ENCODE data around the gene ENTR1. TPM values are rescaled to one million over a fixed set of nuclear protein-coding genes. Genes with fewer than 3 reads are reported as not detected.
A peak's percentile ranks its signal among the peaks of the same experiment; 100 is the strongest.

ENTR1 gene
- total and polyA plus RNA-seq, 2 of the 13 experiments (the other 11 are each of a cell fraction or from before 2014, with no cell fraction given), result 70.1 to 76.4 TPM

- TF ChIP-seq MLXIP (CRISPR knock-in tag; IDR thresholded peaks at IDR 0.05; ENCODE audit: borderline replicate concordance) (no peak), HDAC6 (IDR thresholded peaks at IDR 0.05; ENCODE audit: low read depth, low read length) (no peak), SRSF4 (IDR thresholded peaks at IDR 0.05; ENCODE audit: low read depth, low read length, poor library complexity, severe bottlenecking) (no peak), HBP1 (CRISPR knock-in tag; IDR thresholded peaks at IDR 0.05; ENCODE audit: low read depth) (no peak), PHF8 (CRISPR knock-in tag; IDR thresholded peaks at IDR 0.05) (peak; percentile 32; the same call in 1 of the 2 replicates), MEF2D (CRISPR knock-in tag; IDR thresholded peaks at IDR 0.05) (0 out of 2 replicates have a peak, but pooled peaks have one; percentile 16), GRHL1 (CRISPR knock-in tag; conservative IDR thresholded peaks at IDR 0.05) (no peak), ELF3 (CRISPR knock-in tag; IDR thresholded peaks at IDR 0.05) (no peak), ZNF644 (CRISPR knock-in tag; IDR thresholded peaks at IDR 0.05; ENCODE audit: low read depth) (no peak), GTF3A (CRISPR knock-in tag; conservative IDR thresholded peaks at IDR 0.05) (no peak), ZMAT3 (CRISPR knock-in tag; conservative IDR thresholded peaks at IDR 0.05) (0 out of 2 replicates have a peak, but pooled peaks have one; percentile 23), GMEB2 (CRISPR knock-in tag; IDR thresholded peaks at IDR 0.05; ENCODE audit: low read depth) (no peak), IRF2 (CRISPR knock-in tag; IDR thresholded peaks at IDR 0.05) (no peak), KDM2A (CRISPR knock-in tag; IDR thresholded peaks at IDR 0.05; ENCODE audit: borderline replicate concordance, low read depth) (no peak), ZNF17 (CRISPR knock-in tag; IDR thresholded peaks at IDR 0.05) (no peak), RARA (CRISPR knock-in tag; IDR thresholded peaks at IDR 0.05) (0 out of 2 replicates have a peak, but pooled peaks have one; percentile 6), ZNF761 (CRISPR knock-in tag; conservative IDR thresholded peaks at IDR 0.05) (0 out of 2 replicates have a peak, but pooled peaks have one; percentile 30), ZMYM2 (CRISPR knock-in tag; IDR thresholded peaks at IDR 0.05) (no peak), ZNF773 (CRISPR knock-in tag; IDR thresholded peaks at IDR 0.05; ENCODE audit: borderline replicate concordance) (no peak)
- TF ChIP-seq, protein P1, sequence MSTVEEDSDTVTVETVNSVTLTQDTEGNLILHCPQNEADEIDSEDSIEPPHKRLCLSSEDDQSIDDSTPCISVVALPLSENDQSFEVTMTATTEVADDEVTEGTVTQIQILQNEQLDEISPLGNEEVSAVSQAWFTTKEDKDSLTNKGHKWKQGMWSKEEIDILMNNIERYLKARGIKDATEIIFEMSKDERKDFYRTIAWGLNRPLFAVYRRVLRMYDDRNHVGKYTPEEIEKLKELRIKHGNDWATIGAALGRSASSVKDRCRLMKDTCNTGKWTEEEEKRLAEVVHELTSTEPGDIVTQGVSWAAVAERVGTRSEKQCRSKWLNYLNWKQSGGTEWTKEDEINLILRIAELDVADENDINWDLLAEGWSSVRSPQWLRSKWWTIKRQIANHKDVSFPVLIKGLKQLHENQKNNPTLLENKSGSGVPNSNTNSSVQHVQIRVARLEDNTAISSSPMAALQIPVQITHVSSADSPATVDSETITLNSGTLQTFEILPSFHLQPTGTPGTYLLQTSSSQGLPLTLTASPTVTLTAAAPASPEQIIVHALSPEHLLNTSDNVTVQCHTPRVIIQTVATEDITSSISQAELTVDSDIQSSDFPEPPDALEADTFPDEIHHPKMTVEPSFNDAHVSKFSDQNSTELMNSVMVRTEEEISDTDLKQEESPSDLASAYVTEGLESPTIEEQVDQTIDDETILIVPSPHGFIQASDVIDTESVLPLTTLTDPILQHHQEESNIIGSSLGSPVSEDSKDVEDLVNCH (CRISPR knock-in tag; IDR thresholded peaks at IDR 0.05), result no peak
Measured at GRCh38 chr9:136441681-136442245, 31.3 kb upstream of the ENTR1 start (continued).

Measured in HepG2 (cell line).